ENCODE measurements around the gene CST9. TPM values are rescaled to one million over a fixed set of nuclear protein-coding genes. Genes with fewer than 3 reads are reported as not detected.
A peak's percentile ranks its signal among the peaks of the same experiment; 100 is the strongest.

The CST9 gene
- polyA plus RNA-seq, 2 of the 4 experiments (the other 2 are of a cell fraction): not detected

DNA sequence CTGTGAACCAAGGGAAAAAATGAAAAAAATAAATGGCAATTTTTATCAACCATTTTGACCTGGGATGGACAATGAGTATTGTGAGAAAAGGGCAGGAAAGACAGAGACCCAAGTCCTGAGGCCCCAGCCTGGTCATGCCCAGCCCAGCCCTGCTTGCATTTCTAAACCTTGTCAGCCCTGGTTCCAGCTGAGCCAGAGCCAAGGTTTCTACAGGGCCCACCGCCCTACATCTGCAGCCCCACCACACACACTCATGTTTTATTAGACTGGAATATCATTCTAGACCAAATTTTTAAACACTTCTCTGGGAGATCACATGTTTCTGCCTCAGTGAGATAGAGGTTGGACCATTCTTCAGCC is 36.8 kb downstream of the CST9 start (continued):
- TF ChIP-seq FOXS1 (CRISPR knock-in tag; IDR thresholded peaks at IDR 0.05) (no peak), E2F6 (IDR thresholded peaks at IDR 0.05; ENCODE audit: borderline replicate concordance, low read depth) (no peak), JUN (IDR thresholded peaks at IDR 0.05) (no peak), RNF2 (IDR thresholded peaks at IDR 0.05; ENCODE audit: borderline replicate concordance, low read depth) (no peak), HOXA7 (CRISPR knock-in tag; IDR thresholded peaks at IDR 0.05) (no peak), RFX5 (IDR thresholded peaks at IDR 0.05) (no peak), EHF (CRISPR knock-in tag; IDR thresholded peaks at IDR 0.05) (no peak), MAX (IDR thresholded peaks at IDR 0.05) (no peak), NFE2L2 (conservative IDR thresholded peaks at IDR 0.05; ENCODE audit: low read length) (no peak)

- Histone ChIP-seq H3K4me3 (no peak within 1 kb of the TSS), H3K4me2 (no peak within 1 kb of the TSS), H3K27ac (no peak within 1 kb of the TSS), H3K9me3 (no peaks in the 10 kb centered on the region), H3K4me1 (no peaks in the 10 kb centered on the region)
- DNase-seq (ENCODE audit: low read depth in 1 of 2, low spot score in 1 of 2) (no peak), FAIRE-seq (no peak), ATAC-seq (peak in 1 of 2 experiments; percentile 44; a peak in 3 of 6 replicates)
- CTCF ChIA-PET: interaction anchor here (1.0 kb wide), 1 partner anchor 10 kb away, joined by 4 read pairs; no protein-coding TSS in a partner anchor
- WGBS (ENCODE audit: missing lambda C conversion rate): 32% methylated on average over 11 of the region's 11 CpGs
- no peak for TF ChIP-seq HMGXB4 (CRISPR knock-in tag; IDR thresholded peaks at IDR 0.05; ENCODE audit: borderline replicate concordance)
- no peak for TF ChIP-seq TP53 (CRISPR knock-in tag; IDR thresholded peaks at IDR 0.05)
- no peak for TF ChIP-seq MAFK (IDR thresholded peaks at IDR 0.05; ENCODE audit: partially characterized antibody)
- TF ChIP-seq HOXB13 (CRISPR knock-in tag; IDR thresholded peaks at IDR 0.05; ENCODE audit: low read depth): no peak
- TF ChIP-seq RFX5 (IDR thresholded peaks at IDR 0.05): no peak
- TF ChIP-seq CBX2 (IDR thresholded peaks at IDR 0.05; ENCODE audit: borderline replicate concordance, low read depth): no peak
- TF ChIP-seq, protein P1, sequence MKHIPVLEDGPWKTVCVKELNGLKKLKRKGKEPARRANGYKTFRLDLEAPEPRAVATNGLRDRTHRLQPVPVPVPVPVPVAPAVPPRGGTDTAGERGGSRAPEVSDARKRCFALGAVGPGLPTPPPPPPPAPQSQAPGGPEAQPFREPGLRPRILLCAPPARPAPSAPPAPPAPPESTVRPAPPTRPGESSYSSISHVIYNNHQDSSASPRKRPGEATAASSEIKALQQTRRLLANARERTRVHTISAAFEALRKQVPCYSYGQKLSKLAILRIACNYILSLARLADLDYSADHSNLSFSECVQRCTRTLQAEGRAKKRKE (CRISPR knock-in tag; IDR thresholded peaks at IDR 0.05; ENCODE audit: low read depth): no peak
- TF ChIP-seq KDM5A (IDR thresholded peaks at IDR 0.05): no peak
- no peak for TF ChIP-seq POLR2AphosphoS2 (conservative IDR thresholded peaks at IDR 0.05; ENCODE audit: low read length)
- no peak for TF ChIP-seq KDM1A (IDR thresholded peaks at IDR 0.05; ENCODE audit: low read depth)
- TF ChIP-seq POLR2A (IDR thresholded peaks at IDR 0.05; ENCODE audit: low read length): no peak
- TF ChIP-seq HOXB5 (CRISPR knock-in tag; IDR thresholded peaks at IDR 0.05): no peak
- TF ChIP-seq, protein P2, sequence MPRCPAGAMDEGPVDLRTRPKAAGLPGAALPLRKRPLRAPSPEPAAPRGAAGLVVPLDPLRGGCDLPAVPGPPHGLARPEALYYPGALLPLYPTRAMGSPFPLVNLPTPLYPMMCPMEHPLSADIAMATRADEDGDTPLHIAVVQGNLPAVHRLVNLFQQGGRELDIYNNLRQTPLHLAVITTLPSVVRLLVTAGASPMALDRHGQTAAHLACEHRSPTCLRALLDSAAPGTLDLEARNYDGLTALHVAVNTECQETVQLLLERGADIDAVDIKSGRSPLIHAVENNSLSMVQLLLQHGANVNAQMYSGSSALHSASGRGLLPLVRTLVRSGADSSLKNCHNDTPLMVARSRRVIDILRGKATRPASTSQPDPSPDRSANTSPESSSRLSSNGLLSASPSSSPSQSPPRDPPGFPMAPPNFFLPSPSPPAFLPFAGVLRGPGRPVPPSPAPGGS (IDR thresholded peaks at IDR 0.05): no peak
- TF ChIP-seq CEBPB (IDR thresholded peaks at IDR 0.05): no peak
- TF ChIP-seq CHD4 (IDR thresholded peaks at IDR 0.05; ENCODE audit: borderline replicate concordance): no peak
- TF ChIP-seq MYC (IDR thresholded peaks at IDR 0.05; ENCODE audit: borderline replicate concordance, low read length): no peak
- TF ChIP-seq EHF (CRISPR knock-in tag; IDR thresholded peaks at IDR 0.05): no peak
- no peak for TF ChIP-seq EP300 (IDR thresholded peaks at IDR 0.05)
- POLR2A ChIA-PET: no interaction called here
These were observed 37.3 kb downstream of the CST9 start, which contains the start of gene CST9L for GRCh38 chr20:23568320-23568970. CST9L (minus strand) TSS chr20:23568484; CDS start chr20:23568450, 34 bp downstream.

Data from A549 (cell line).